GM23248 (cell line): Measurements from ENCODE around the gene DACH2. TPM values are rescaled to one million over a fixed set of nuclear protein-coding genes. Genes with fewer than 3 reads are reported as not detected.

Experiments
- DNase-seq: peaks from one replicate; pipeline ENCODE4 v3.0.0-alpha.2; 2015
- H2AFZ ChIP-seq: fragments of 200-600 bp; sonication (generic); 2 replicates; pipeline ENCODE4 v1.6.1; 2016; ENCODE audit warnings: antibody characterized with exemption
- H3F3A ChIP-seq: fragments of 200-600 bp; sonication (generic); 2 replicates; pipeline ENCODE4 v1.6.1; 2016; ENCODE audit warnings: mild to moderate bottlenecking, antibody characterized with exemption, mixed run types; ENCODE audit not compliant: insufficient read depth
- H3K27ac ChIP-seq: fragments of 200-600 bp; sonication (generic); 2 replicates; pipeline ENCODE4 v1.5.1; 2016; ENCODE audit warnings: mild to moderate bottlenecking
- H3K27me3 ChIP-seq: fragments of 200-600 bp; sonication (generic); replicated peaks from 2 replicates; pipeline ENCODE4 v1.6.1; 2016; ENCODE audit warnings: mild to moderate bottlenecking; ENCODE audit not compliant: insufficient read depth
- H3K36me3 ChIP-seq: fragments of 200-600 bp; sonication (generic); 2 replicates; pipeline ENCODE4 v1.6.1; 2016; ENCODE audit warnings: low read depth, mild to moderate bottlenecking
- H3K4me1 ChIP-seq: fragments of 200-600 bp; sonication (generic); 2 replicates; pipeline ENCODE4 v1.6.1; 2016; ENCODE audit warnings: mild to moderate bottlenecking; ENCODE audit not compliant: insufficient read depth
- H3K4me2 ChIP-seq: fragments of 200-600 bp; sonication (generic); one replicate; pipeline ENCODE4 v1.6.1; 2016; ENCODE audit warnings: mild to moderate bottlenecking; ENCODE audit not compliant: unreplicated experiment
- H3K4me3 ChIP-seq: fragments of 200-600 bp; sonication (generic); 2 replicates; pipeline ENCODE4 v1.5.1; 2016; ENCODE audit warnings: mild to moderate bottlenecking
- H3K79me2 ChIP-seq: fragments of 200-600 bp; sonication (generic); 2 replicates; pipeline ENCODE4 v1.6.1; 2016; ENCODE audit warnings: mild to moderate bottlenecking; ENCODE audit not compliant: insufficient read depth
- H3K9ac ChIP-seq: fragments of 200-600 bp; sonication (generic); 2 replicates; pipeline ENCODE4 v1.6.1; 2016; ENCODE audit warnings: mild to moderate bottlenecking
- H3K9me2 ChIP-seq: fragments of 200-600 bp; sonication (generic); 2 replicates; pipeline ENCODE4 v1.6.1; 2016; ENCODE audit warnings: mixed run types, mild to moderate bottlenecking, moderate library complexity; ENCODE audit not compliant: insufficient read depth
- H3K9me3 ChIP-seq: fragments of 200-600 bp; sonication (generic); one replicate; pipeline ENCODE4 v1.6.1; 2017; ENCODE audit warnings: low read depth
- H4K20me1 ChIP-seq: fragments of 200-600 bp; sonication (generic); 2 replicates; pipeline ENCODE4 v1.6.0; 2016; ENCODE audit not compliant: insufficient read depth
- EZH2 ChIP-seq: fragments of 200-600 bp; sonication (generic); IDR thresholded peaks from 2 replicates; pipeline ENCODE4 v1.6.1; 2018; ENCODE audit warnings: antibody characterized with exemption, mild to moderate bottlenecking; ENCODE audit not compliant: insufficient read depth, poor library complexity, severe bottlenecking
- EZH2phosphoT487 ChIP-seq: fragments of 200-600 bp; sonication (generic); IDR thresholded peaks from 2 replicates; pipeline ENCODE4 v1.6.1; 2018; ENCODE audit warnings: antibody characterized with exemption, moderate library complexity, mild to moderate bottlenecking, low read depth; ENCODE audit not compliant: insufficient read depth
- WGBS, 2 experiments: methylation state at CpG; one replicate each; pipeline ENCODE4 v1.1.6; 2015 to 2017; ENCODE audit warnings: low lambda C conversion rate in 2 of 2, low coverage in 1 of 2; ENCODE audit errors: missing lambda C conversion rate in 2 of 2; 5-methylcytosine and 5-hydroxymethylcytosine counted together
- in situ Hi-C: fragments of 300-500 bp; cut with MboI; formaldehyde crosslinking; loops from 2 replicates; pipeline ENCODE4 v1.15.0; 2020
- polyA plus RNA-seq: library from polyadenylated mRNA; unstranded; fragments of >200 nt; fragmentation: Nextera tagmentation; extraction: Ambion mirVana; gene quantifications from 2 replicates; pipeline ENCODE4 v1.2.1, GENCODE V29; 2016
- total RNA-seq: library from RNA; depleted of rRNA; stranded (reverse); fragments of >200 nt; shearing (Covaris generic); gene quantifications from 2 replicates; pipeline ENCODE4 v1.2.3, GENCODE V29; 2014

DACH2 gene
- total and polyA plus RNA-seq, 2 experiments from 2014 or later, result not detected

GRCh38 chrX:86579777-86580176 is 431.5 kb downstream of the DACH2 start:
- no peaks in the 10 kb centered on the region for H3K4me1 ChIP-seq
- H4K20me1 ChIP-seq, result no peaks in the 10 kb centered on the region
- H3K9me3 ChIP-seq, result no peaks in the 10 kb centered on the region
- H3K27me3 ChIP-seq, result no peaks in the 10 kb centered on the region
- no peak overlapping the region for H3K27ac ChIP-seq
- in situ Hi-C loops, result no loop called here
- H3K4me2 ChIP-seq, result no peak overlapping the region
- H3K79me2 ChIP-seq, result no peaks in the 10 kb centered on the region
- no peaks in the 10 kb centered on the region for H3K9me2 ChIP-seq
- H3K4me3 ChIP-seq, result no peak overlapping the region
- no peak overlapping the region for H2AFZ ChIP-seq
- no peak overlapping the region for H3K9ac ChIP-seq
- TF ChIP-seq EZH2, result no peak
- TF ChIP-seq EZH2phosphoT487, result no peak
- 33 to 49% methylated on average over 3 to 4 of the region's 4 CpGs for WGBS, 2 experiments
- no peak for DNase-seq
- no peaks in the 10 kb centered on the region for H3F3A ChIP-seq
- H3K36me3 ChIP-seq, result no peaks in the 10 kb centered on the region

- Histone ChIP-seq H3K9me3 (no peaks in the 10 kb centered on the region), H3K4me3 (no peak overlapping the region), H3F3A (no peaks in the 10 kb centered on the region), H3K27ac (no peak overlapping the region), H3K79me2 (no peaks in the 10 kb centered on the region), H3K9ac (no peak overlapping the region), H3K4me2 (no peak overlapping the region), H3K36me3 (no peaks in the 10 kb centered on the region), H4K20me1 (no peaks in the 10 kb centered on the region), H2AFZ (no peak overlapping the region), H3K4me1 (no peaks in the 10 kb centered on the region), H3K9me2 (no peaks in the 10 kb centered on the region), H3K27me3 (no peaks in the 10 kb centered on the region)
- TF ChIP-seq EZH2phosphoT487 (no peak), EZH2 (no peak)
- 4 to 5% methylated on average over 2 of the region's 2 CpGs for WGBS, 2 experiments
- no peak for DNase-seq
- in situ Hi-C loops, result no loop called here
These were observed 456.4 kb downstream of the DACH2 start for GRCh38 chrX:86604607-86605006.

GRCh38 chrX:86696951-86697350 is 548.7 kb downstream of the DACH2 start:
- in situ Hi-C loops, result no loop called here
- Histone ChIP-seq H3K9me3 (no peaks in the 10 kb centered on the region), H3K4me3 (no peak overlapping the region), H3K36me3 (no peaks in the 10 kb centered on the region), H4K20me1 (no peaks in the 10 kb centered on the region), H3K27ac (no peak overlapping the region), H3K79me2 (no peaks in the 10 kb centered on the region), H3K9me2 (no peaks in the 10 kb centered on the region), H3K4me2 (no peak overlapping the region), H3F3A (no peaks in the 10 kb centered on the region), H3K27me3 (no peaks in the 10 kb centered on the region), H3K4me1 (no peaks in the 10 kb centered on the region), H3K9ac (no peak overlapping the region), H2AFZ (no peak overlapping the region)
- DNase-seq, result no peak
- WGBS, 2 experiments, result 0 to 14% methylated on average over 1 of the region's 1 CpG
- no peak for TF ChIP-seq EZH2
- no peak for TF ChIP-seq EZH2phosphoT487

GRCh38 chrX:86711531-86712180 is 563.4 kb downstream of the DACH2 start:
- Histone ChIP-seq H3K36me3 (no peaks in the 10 kb centered on the region), H3K79me2 (no peaks in the 10 kb centered on the region), H3K4me3 (no peak overlapping the region), H3K27ac (no peak overlapping the region), H3K9me3 (no peaks in the 10 kb centered on the region), H3K4me1 (no peaks in the 10 kb centered on the region), H2AFZ (no peak overlapping the region), H3F3A (no peaks in the 10 kb centered on the region), H3K27me3 (no peaks in the 10 kb centered on the region), H4K20me1 (no peaks in the 10 kb centered on the region), H3K9me2 (no peaks in the 10 kb centered on the region), H3K9ac (no peak overlapping the region), H3K4me2 (no peak overlapping the region)
- in situ Hi-C loops, result no loop called here
- TF ChIP-seq EZH2, result no peak
- TF ChIP-seq EZH2phosphoT487, result no peak
- no peak for DNase-seq
- WGBS, 2 experiments, result 47 to 55% methylated on average over 5 of the region's 5 CpGs

- Histone ChIP-seq H3K79me2 (no peaks in the 10 kb centered on the region), H3K36me3 (no peaks in the 10 kb centered on the region), H3K9me3 (no peaks in the 10 kb centered on the region), H3K4me2 (no peak overlapping the region), H3K9me2 (no peaks in the 10 kb centered on the region), H3K27me3 (no peaks in the 10 kb centered on the region), H3K4me3 (no peak overlapping the region), H3K9ac (no peak overlapping the region), H3K27ac (no peak overlapping the region), H2AFZ (no peak overlapping the region), H3F3A (no peaks in the 10 kb centered on the region), H4K20me1 (no peaks in the 10 kb centered on the region), H3K4me1 (no peaks in the 10 kb centered on the region)
- DNase-seq, result no peak
- TF ChIP-seq EZH2, result no peak
- TF ChIP-seq EZH2phosphoT487, result no peak
- 0 to 13% methylated on average over 1 of the region's 1 CpG for WGBS, 2 experiments
- in situ Hi-C loops, result no loop called here
These were observed 566.2 kb downstream of the DACH2 start for GRCh38 chrX:86714441-86714840.
